IgD-negative memory B cell (primary cell): ENCODE data around the gene GDF2. TPM values are rescaled to one million over a fixed set of nuclear protein-coding genes. Genes with fewer than 3 reads are reported as not detected.

Experiments used
- H3K27ac Mint-ChIP-seq, 3 donors: one replicate each; pipeline ENCODE4 v1.8.0; 2020 to 2022; ENCODE audit warnings: mild to moderate bottlenecking in 3 of 3, mixed read lengths in 3 of 3, moderate library complexity in 1 of 3
- H3K27me3 Mint-ChIP-seq: one replicate; pipeline ENCODE4 v1.8.0; 2021; ENCODE audit warnings: mixed read lengths
- H3K36me3 Mint-ChIP-seq: one replicate; pipeline ENCODE4 v1.8.0; 2020; ENCODE audit warnings: mild to moderate bottlenecking, mixed read lengths
- H3K4me1 Mint-ChIP-seq, 3 donors: one replicate each; pipeline ENCODE4 v1.8.0; 2020 to 2022; ENCODE audit warnings: mixed read lengths in 3 of 3, mild to moderate bottlenecking in 1 of 3
- H3K4me3 Mint-ChIP-seq, 4 donors: one replicate each; pipeline ENCODE4 v1.8.0; 2020 to 2022; ENCODE audit warnings: mild to moderate bottlenecking in 4 of 4, mixed read lengths in 4 of 4, moderate library complexity in 3 of 4
- H3K9me3 Mint-ChIP-seq, 3 donors: one replicate each; pipeline ENCODE4 v1.8.0; 2020 to 2021; ENCODE audit warnings: mixed read lengths in 3 of 3, mild to moderate bottlenecking in 1 of 3
- polyA plus RNA-seq: library from polyadenylated mRNA; unstranded; fragments of 300-500 nt; fragmentation: Illumina TruSeq; gene quantifications from one replicate; pipeline ENCODE4 v1.2.3, GENCODE V29; 2021

Gene GDF2
- polyA plus RNA-seq, 1 donor from 2014 or later, result not detected

GRCh38 chr10:47366731-47367460 lies 44.6 kb downstream of the GDF2 start:
- H3K4me1 Mint-ChIP-seq, result peaks cover 0 to 2% (median 1%) of the 10 kb centered on the region in 3 donors
- H3K27ac Mint-ChIP-seq, result no peak overlapping the region
- H3K27me3 Mint-ChIP-seq, result peaks cover 8% of the 10 kb centered on the region
- H3K36me3 Mint-ChIP-seq, result no peaks in the 10 kb centered on the region
- H3K9me3 Mint-ChIP-seq, result no peaks in the 10 kb centered on the region
- H3K4me3 Mint-ChIP-seq, result no peak overlapping the region

GRCh38 chr10:47367646-47368045 lies 45.4 kb downstream of the GDF2 start:
- Mint-ChIP-seq H3K27me3 (peaks cover 8% of the 10 kb centered on the region), H3K4me3 (no peak overlapping the region), H3K36me3 (no peaks in the 10 kb centered on the region), H3K9me3 (no peaks in the 10 kb centered on the region), H3K27ac (no peak overlapping the region), H3K4me1 (peaks cover 0 to 2% (median 1%) of the 10 kb centered on the region in 3 donors)

GRCh38 chr10:47368431-47369180 lies 46.4 kb downstream of the GDF2 start:
- peaks cover 0 to 2% (median 1%) of the 10 kb centered on the region in 3 donors for H3K4me1 Mint-ChIP-seq
- H3K4me3 Mint-ChIP-seq, result no peak overlapping the region
- peaks cover 9% of the 10 kb centered on the region for H3K27me3 Mint-ChIP-seq
- H3K36me3 Mint-ChIP-seq, result no peaks in the 10 kb centered on the region
- no peak overlapping the region for H3K27ac Mint-ChIP-seq
- no peaks in the 10 kb centered on the region for H3K9me3 Mint-ChIP-seq

- Mint-ChIP-seq H3K9me3 (no peaks in the 10 kb centered on the region), H3K36me3 (no peaks in the 10 kb centered on the region), H3K27me3 (peaks cover 7% of the 10 kb centered on the region), H3K27ac (no peak overlapping the region), H3K4me3 (peak overlapping the region in 1 of 4 donors; percentile 45), H3K4me1 (peaks cover 0 to 2% (median 1%) of the 10 kb centered on the region in 3 donors)
Observed at GRCh38 chr10:47369251-47369894, 47.1 kb downstream of the GDF2 start.

- Mint-ChIP-seq H3K4me3 (no peak overlapping the region), H3K4me1 (peaks cover 0 to 2% (median 1%) of the 10 kb centered on the region in 3 donors), H3K36me3 (no peaks in the 10 kb centered on the region), H3K27me3 (peaks cover 8% of the 10 kb centered on the region), H3K9me3 (no peaks in the 10 kb centered on the region), H3K27ac (no peak overlapping the region)
Observed at GRCh38 chr10:47370015-47370767, 47.9 kb downstream of the GDF2 start.

- Mint-ChIP-seq H3K9me3 (no peaks in the 10 kb centered on the region), H3K27ac (no peak overlapping the region), H3K27me3 (peaks cover 8% of the 10 kb centered on the region), H3K4me1 (peaks cover 0 to 2% (median 1%) of the 10 kb centered on the region in 3 donors), H3K36me3 (no peaks in the 10 kb centered on the region), H3K4me3 (no peak overlapping the region)
Observed at GRCh38 chr10:47370878-47371277, 48.6 kb downstream of the GDF2 start.

- Mint-ChIP-seq H3K4me1 (peaks cover 0 to 1% (median 0%) of the 10 kb centered on the region in 3 donors), H3K27ac (no peak overlapping the region), H3K9me3 (no peaks in the 10 kb centered on the region)
Observed at GRCh38 chr10:47371629-47372485, 49.6 kb downstream of the GDF2 start.

GRCh38 chr10:47372726-47373125 lies 50.5 kb downstream of the GDF2 start:
- no peak overlapping the region for H3K4me3 Mint-ChIP-seq
- H3K9me3 Mint-ChIP-seq, result no peaks in the 10 kb centered on the region
- no peaks in the 10 kb centered on the region for H3K36me3 Mint-ChIP-seq
- H3K27ac Mint-ChIP-seq, result no peak overlapping the region
- H3K4me1 Mint-ChIP-seq, result peaks cover 0 to 1% (median 0%) of the 10 kb centered on the region in 3 donors
- H3K27me3 Mint-ChIP-seq, result peaks cover 12% of the 10 kb centered on the region

More at GRCh38 chr10:47371629-47372485, 49.6 kb downstream of the GDF2 start:
- Mint-ChIP-seq H3K4me3 (no peak overlapping the region), H3K27me3 (peaks cover 9% of the 10 kb centered on the region), H3K36me3 (no peaks in the 10 kb centered on the region)

- H3K4me3 Mint-ChIP-seq, result no peak overlapping the region
- no peaks in the 10 kb centered on the region for H3K4me1 Mint-ChIP-seq
- peaks cover 29% of the 10 kb centered on the region for H3K27me3 Mint-ChIP-seq
- H3K9me3 Mint-ChIP-seq, result no peaks in the 10 kb centered on the region
- H3K36me3 Mint-ChIP-seq, result peaks cover under 1% of the 10 kb centered on the region
- no peak overlapping the region for H3K27ac Mint-ChIP-seq
Observed at GRCh38 chr10:47374611-47375536, 52.6 kb downstream of the GDF2 start.

- H3K27ac Mint-ChIP-seq, result no peak overlapping the region
- H3K9me3 Mint-ChIP-seq, result no peaks in the 10 kb centered on the region
- H3K4me3 Mint-ChIP-seq, result no peak overlapping the region
- peaks cover 1% of the 10 kb centered on the region for H3K36me3 Mint-ChIP-seq
- H3K4me1 Mint-ChIP-seq, result no peaks in the 10 kb centered on the region
- peaks cover 44% of the 10 kb centered on the region for H3K27me3 Mint-ChIP-seq
Observed at GRCh38 chr10:47376522-47377220, 54.4 kb downstream of the GDF2 start.
